HEK293 (cell line): ENCODE measurements around the gene RNF223.
"Not testable (repeated sequence)": the region's sequence is repeated elsewhere in the genome, so short reads cannot be mapped to it uniquely, and the experiment has no call there.

ENCODE experiments used
- CTCF ChIA-PET: fragments of 350-600 bp; formaldehyde crosslinking; extraction: SDS; loops from one replicate; lab custom pipeline; 2021; ENCODE audit warnings: antibody characterized with exemption; lab: Yijun Ruan, JAX
- POLR2A ChIA-PET: fragments of 300-600 bp; formaldehyde crosslinking; extraction: SDS; loops from one replicate; lab custom pipeline; 2020; ENCODE audit warnings: antibody characterized with exemption, inconsistent platforms; lab: Yijun Ruan, JAX
- H3K27ac ChIP-seq: fragments of 200-500 bp; sonication (Bioruptor generic); 2 replicates; pipeline ENCODE4 v1.5.1; 2014; ENCODE audit warnings: low read depth, low read length, control low read depth, inconsistent platforms; ENCODE audit errors: extremely low read depth
- H3K36me3 ChIP-seq, 2 experiments: fragments of 200-500 bp in 1 of 2; sonication (Bioruptor generic) in 1 of 2; 1 replicate in 1 of 2; 2 replicates in 1 of 2; pipeline ENCODE4 v1.5.1; 2014 to 2017; ENCODE audit warnings: inconsistent platforms in 2 of 2, low read length in 2 of 2; ENCODE audit not compliant: control insufficient read depth in 2 of 2, insufficient read depth in 1 of 2
- H3K4me1 ChIP-seq: fragments of 200-500 bp; sonication (Bioruptor generic); 2 replicates; pipeline ENCODE4 v1.5.1; 2014; ENCODE audit warnings: mild to moderate bottlenecking, low read length, inconsistent platforms; ENCODE audit not compliant: control insufficient read depth, insufficient read depth
- H3K4me3 ChIP-seq: 2 replicates; pipeline ENCODE4 v1.5.1; 2011; ENCODE audit warnings: low read depth, mild to moderate bottlenecking, control low read depth, low read length, moderate library complexity
- H3K9me3 ChIP-seq: fragments of 200-500 bp; sonication (Bioruptor generic); 2 replicates; pipeline ENCODE4 v1.5.1; 2014; ENCODE audit warnings: low read depth, low read length, inconsistent platforms; ENCODE audit not compliant: control insufficient read depth, insufficient read depth
- EGR2 ChIP-seq: fragments of 450-650 bp; formaldehyde crosslinking; IDR thresholded peaks from 2 replicates; pipeline ENCODE4 v1.5.1; 2016; ENCODE audit warnings: low read depth, missing biosample characterization, missing genetic modification characterization
- GLIS1 ChIP-seq: fragments of 450-650 bp; formaldehyde crosslinking; IDR thresholded peaks from 2 replicates; pipeline ENCODE4 v1.5.1; 2016; ENCODE audit warnings: missing biosample characterization, missing genetic modification characterization
- GLIS2 ChIP-seq: fragments of 450-650 bp; formaldehyde crosslinking; IDR thresholded peaks from 2 replicates; pipeline ENCODE4 v1.5.1; 2016; ENCODE audit warnings: missing biosample characterization, missing genetic modification characterization
- KLF16 ChIP-seq: fragments of 450-650 bp; formaldehyde crosslinking; IDR thresholded peaks from 2 replicates; pipeline ENCODE4 v1.5.1; 2017; ENCODE audit warnings: missing biosample characterization, missing genetic modification characterization
- PATZ1 ChIP-seq: fragments of 450-650 bp; formaldehyde crosslinking; IDR thresholded peaks from 2 replicates; pipeline ENCODE4 v1.5.1; 2016; ENCODE audit warnings: missing biosample characterization, missing genetic modification characterization
- SALL2 ChIP-seq: fragments of 450-650 bp; formaldehyde crosslinking; IDR thresholded peaks from 2 replicates; pipeline ENCODE4 v1.5.0; 2017; ENCODE audit warnings: missing biosample characterization, mild to moderate bottlenecking, missing genetic modification characterization, borderline replicate concordance
- SP7 ChIP-seq: fragments of 450-650 bp; formaldehyde crosslinking; IDR thresholded peaks from 2 replicates; pipeline ENCODE4 v1.5.1; 2016; ENCODE audit warnings: missing biosample characterization, missing genetic modification characterization
- ZBTB7A ChIP-seq: fragments of 450-650 bp; formaldehyde crosslinking; IDR thresholded peaks from 2 replicates; pipeline ENCODE4 v1.5.1; 2016; ENCODE audit warnings: low read depth, missing biosample characterization, missing genetic modification characterization
- ZFHX2 ChIP-seq: fragments of 450-650 bp; formaldehyde crosslinking; conservative IDR thresholded peaks from 2 replicates; pipeline ENCODE4 v1.5.1; 2016; ENCODE audit warnings: missing biosample characterization, missing genetic modification characterization
- ZIC2 ChIP-seq: fragments of 450-650 bp; formaldehyde crosslinking; IDR thresholded peaks from 2 replicates; pipeline ENCODE4 v1.5.1; 2016; ENCODE audit warnings: missing biosample characterization, missing genetic modification characterization
- ZNF10 ChIP-seq: fragments of 450-650 bp; formaldehyde crosslinking; IDR thresholded peaks from 2 replicates; pipeline ENCODE4 v1.5.1; 2017; ENCODE audit warnings: missing biosample characterization, missing genetic modification characterization
- ZNF138 ChIP-seq: fragments of 450-650 bp; formaldehyde crosslinking; IDR thresholded peaks from 2 replicates; pipeline ENCODE4 v1.5.1; 2016; ENCODE audit warnings: missing biosample characterization, missing genetic modification characterization, borderline replicate concordance
- ZNF280C ChIP-seq: fragments of 450-650 bp; formaldehyde crosslinking; IDR thresholded peaks from 2 replicates; pipeline ENCODE4 v1.5.1; 2016; ENCODE audit warnings: missing biosample characterization, missing genetic modification characterization
- ZNF510 ChIP-seq: fragments of 450-650 bp; formaldehyde crosslinking; IDR thresholded peaks from 2 replicates; pipeline ENCODE4 v1.5.1; 2018; ENCODE audit warnings: mild to moderate bottlenecking, missing genetic modification characterization, missing biosample characterization; ENCODE audit not compliant: insufficient replicate concordance
- ZNF529 ChIP-seq: fragments of 450-650 bp; formaldehyde crosslinking; IDR thresholded peaks from 2 replicates; pipeline ENCODE4 v1.5.1; 2017; ENCODE audit warnings: missing genetic modification characterization, missing biosample characterization; ENCODE audit not compliant: insufficient replicate concordance
- ZNF621 ChIP-seq: fragments of 450-650 bp; formaldehyde crosslinking; IDR thresholded peaks from 2 replicates; pipeline ENCODE4 v1.5.1; 2017; ENCODE audit warnings: missing biosample characterization, missing genetic modification characterization
- ZNF623 ChIP-seq: fragments of 450-650 bp; formaldehyde crosslinking; IDR thresholded peaks from 2 replicates; pipeline ENCODE4 v1.5.1; 2016; ENCODE audit warnings: missing biosample characterization, missing genetic modification characterization
- ZNF626 ChIP-seq: fragments of 450-650 bp; sonication (Bioruptor Pico); formaldehyde crosslinking; IDR thresholded peaks from 2 replicates; pipeline ENCODE4 v1.5.1; 2018; ENCODE audit warnings: missing biosample characterization, missing genetic modification characterization, inconsistent platforms
- ZNF768 ChIP-seq: fragments of 450-650 bp; formaldehyde crosslinking; IDR thresholded peaks from 2 replicates; pipeline ENCODE4 v1.5.1; 2018; ENCODE audit warnings: missing biosample characterization, mild to moderate bottlenecking, missing genetic modification characterization
- ZNF830 ChIP-seq: fragments of 450-650 bp; IDR thresholded peaks from 2 replicates; pipeline ENCODE4 v1.5.0; 2018; ENCODE audit warnings: missing biosample characterization, missing genetic modification characterization, low read depth, mild to moderate bottlenecking, moderate library complexity
- ZSCAN4 ChIP-seq: fragments of 450-650 bp; formaldehyde crosslinking; IDR thresholded peaks from 2 replicates; pipeline ENCODE4 v1.5.1; 2017; ENCODE audit warnings: missing biosample characterization, missing genetic modification characterization
- TF ChIP-seq, protein P1 (sequence below): fragments of 450-650 bp; formaldehyde crosslinking; IDR thresholded peaks from 2 replicates; pipeline ENCODE4 v1.5.1; 2016; ENCODE audit warnings: missing biosample characterization, missing genetic modification characterization

Gene RNF223

GRCh38 chr1:1030867-1031658 is 43.0 kb downstream of the RNF223 start:
- ChIA-PET POLR2A (interaction anchor here (1.3 kb wide), 1 partner anchor 30 kb away, joined by 3 read pairs; no protein-coding TSS in a partner anchor), CTCF (interaction anchor here (0.6 to 1.3 kb wide), 2 partner anchors 35 to 55 kb away, joined by 3 to 4 read pairs; no protein-coding TSS in a partner anchor)
- peaks cover 0 to 30% of the 10 kb centered on the region in 2 experiments; a peak in 1 of 3 replicates for H3K36me3 ChIP-seq
- not testable (repeated sequence) for H3K4me1 ChIP-seq, H3K4me3 ChIP-seq, H3K9me3 ChIP-seq, H3K27ac ChIP-seq
- TF ChIP-seq GLIS2 (tag by site-specific recombination) (0 out of 2 replicates have a peak, but pooled peaks have one; percentile 45), PATZ1 (0 out of 2 replicates have a peak, but pooled peaks have one; percentile 14), ZNF768 (tag by site-specific recombination) (peak; percentile 35; the same call in 1 of the 2 replicates), GLIS1 (tag by site-specific recombination) (peak; percentile 68), EGR2 (tag by site-specific recombination) (0 out of 2 replicates have a peak, but pooled peaks have one; percentile 16), ZIC2 (tag by site-specific recombination) (peak; percentile 16; the same call in 1 of the 2 replicates), ZSCAN4 (tag by site-specific recombination) (peak; percentile 94), SALL2 (0 out of 2 replicates have a peak, but pooled peaks have one; percentile 31)

DNA sequence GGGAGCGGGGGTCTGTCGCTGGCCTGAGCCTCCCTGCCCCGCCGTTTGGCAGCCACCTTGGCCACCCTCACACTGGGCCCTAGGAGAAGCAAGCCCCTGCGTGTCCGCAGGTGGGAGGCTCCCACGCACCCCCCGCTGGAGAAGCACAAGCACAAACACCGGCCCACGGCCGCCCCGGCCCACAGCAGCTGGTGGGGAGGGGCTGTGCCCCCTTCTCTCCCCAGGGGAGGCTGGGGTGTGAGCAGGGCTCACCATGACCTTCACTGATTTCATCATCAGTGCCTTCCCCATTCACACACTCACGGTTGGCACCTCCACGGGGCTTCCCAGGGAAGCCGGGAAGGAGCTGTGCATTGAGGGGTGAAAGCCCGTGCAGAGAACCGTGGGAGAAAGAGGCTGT is 46.3 kb downstream of the RNF223 start:
- no peak overlapping the region for H3K4me3 ChIP-seq
- ChIA-PET CTCF (interaction anchor here (0.7 kb wide), 1 partner anchor 55 kb away, joined by 3 read pairs; no protein-coding TSS in a partner anchor), POLR2A (no interaction called here)
- H3K4me1 ChIP-seq = no peaks in the 10 kb centered on the region
- peaks cover 0 to 45% of the 10 kb centered on the region in 2 experiments; a peak in 1 of 3 replicates for H3K36me3 ChIP-seq
- H3K27ac ChIP-seq = no peak overlapping the region
- H3K9me3 ChIP-seq = no peaks in the 10 kb centered on the region
- no peak for TF ChIP-seq ZNF626 (tag by site-specific recombination)
- no peak for TF ChIP-seq ZNF623
- TF ChIP-seq ZSCAN4 (tag by site-specific recombination) = no peak
- no peak for TF ChIP-seq ZNF138 (tag by site-specific recombination)
- no peak for TF ChIP-seq ZNF621
- TF ChIP-seq ZNF280C (tag by site-specific recombination) = no peak
- TF ChIP-seq ZIC2 (tag by site-specific recombination) = peak; percentile 85
- TF ChIP-seq ZFHX2 = peak; percentile 97
- no peak for TF ChIP-seq ZBTB7A (tag by site-specific recombination)
- no peak for TF ChIP-seq ZNF10 (tag by site-specific recombination)
- TF ChIP-seq ZNF510 = no peak
- TF ChIP-seq ZNF830 = no peak
- TF ChIP-seq, protein P1, sequence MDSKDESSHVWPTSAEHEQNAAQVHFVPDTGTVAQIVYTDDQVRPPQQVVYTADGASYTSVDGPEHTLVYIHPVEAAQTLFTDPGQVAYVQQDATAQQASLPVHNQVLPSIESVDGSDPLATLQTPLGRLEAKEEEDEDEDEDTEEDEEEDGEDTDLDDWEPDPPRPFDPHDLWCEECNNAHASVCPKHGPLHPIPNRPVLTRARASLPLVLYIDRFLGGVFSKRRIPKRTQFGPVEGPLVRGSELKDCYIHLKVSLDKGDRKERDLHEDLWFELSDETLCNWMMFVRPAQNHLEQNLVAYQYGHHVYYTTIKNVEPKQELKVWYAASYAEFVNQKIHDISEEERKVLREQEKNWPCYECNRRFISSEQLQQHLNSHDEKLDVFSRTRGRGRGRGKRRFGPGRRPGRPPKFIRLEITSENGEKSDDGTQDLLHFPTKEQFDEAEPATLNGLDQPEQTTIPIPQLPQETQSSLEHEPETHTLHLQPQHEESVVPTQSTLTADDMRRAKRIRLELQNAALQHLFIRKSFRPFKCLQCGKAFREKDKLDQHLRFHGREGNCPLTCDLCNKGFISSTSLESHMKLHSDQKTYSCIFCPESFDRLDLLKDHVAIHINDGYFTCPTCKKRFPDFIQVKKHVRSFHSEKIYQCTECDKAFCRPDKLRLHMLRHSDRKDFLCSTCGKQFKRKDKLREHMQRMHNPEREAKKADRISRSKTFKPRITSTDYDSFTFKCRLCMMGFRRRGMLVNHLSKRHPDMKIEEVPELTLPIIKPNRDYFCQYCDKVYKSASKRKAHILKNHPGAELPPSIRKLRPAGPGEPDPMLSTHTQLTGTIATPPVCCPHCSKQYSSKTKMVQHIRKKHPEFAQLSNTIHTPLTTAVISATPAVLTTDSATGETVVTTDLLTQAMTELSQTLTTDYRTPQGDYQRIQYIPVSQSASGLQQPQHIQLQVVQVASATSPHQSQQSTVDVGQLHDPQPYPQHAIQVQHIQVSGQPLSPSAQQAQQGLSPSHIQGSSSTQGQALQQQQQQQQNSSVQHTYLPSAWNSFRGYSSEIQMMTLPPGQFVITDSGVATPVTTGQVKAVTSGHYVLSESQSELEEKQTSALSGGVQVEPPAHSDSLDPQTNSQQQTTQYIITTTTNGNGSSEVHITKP = no peak
- TF ChIP-seq ZNF529 = no peak
- peak; percentile 97 for TF ChIP-seq EGR2 (tag by site-specific recombination)
- TF ChIP-seq KLF16 (tag by site-specific recombination) = no peak
- TF ChIP-seq SP7 (tag by site-specific recombination) = no peak
